NCI-H1694 treated with DMSO at 0.1 percent for 48 hours (cell line): ENCODE results near the gene SLC7A6.
"Not testable (repeated sequence)": the region's sequence is repeated elsewhere in the genome, so short reads cannot be mapped to it uniquely, and the experiment has no call there.

Source experiments
- DNase-seq: peaks from one replicate; lab custom pipeline; 2025; lab: John Stamatoyannopoulos, UW

The SLC7A6 gene

GRCh38 chr16:68283801-68284598 lies 19.7 kb downstream of the SLC7A6 start:
- DNase-seq = no peak

- no peak for DNase-seq
These were observed 20.5 kb downstream of the SLC7A6 start for GRCh38 chr16:68284847-68285246.

- no peak for DNase-seq
These were observed 21.4 kb downstream of the SLC7A6 start for GRCh38 chr16:68285683-68286082.

- DNase-seq = no peak
These were observed 22.1 kb downstream of the SLC7A6 start for GRCh38 chr16:68286153-68287074.

- no peak for DNase-seq
These were observed 23.2 kb downstream of the SLC7A6 start for GRCh38 chr16:68287276-68288251.

GRCh38 chr16:68288252-68288650 lies 23.9 kb downstream of the SLC7A6 start:
- DNase-seq = no peak

- not testable (repeated sequence) for DNase-seq
These were observed 24.5 kb downstream of the SLC7A6 start for GRCh38 chr16:68288796-68289195.

- no peak for DNase-seq
These were observed 24.9 kb downstream of the SLC7A6 start for GRCh38 chr16:68289202-68289601.

- DNase-seq = no peak
These were observed 25.4 kb downstream of the SLC7A6 start for GRCh38 chr16:68289621-68290329.

- DNase-seq = no peak
These were observed 26.1 kb downstream of the SLC7A6 start for GRCh38 chr16:68290450-68290849.

- DNase-seq = no peak
These were observed 26.9 kb downstream of the SLC7A6 start for GRCh38 chr16:68291227-68291626.

GRCh38 chr16:68292425-68292824 lies 28.1 kb downstream of the SLC7A6 start:
- DNase-seq = no peak

GRCh38 chr16:68296291-68296690 lies 32.0 kb downstream of the SLC7A6 start:
- no peak for DNase-seq

- no peak for DNase-seq
These were observed 32.4 kb downstream of the SLC7A6 start for GRCh38 chr16:68296693-68297092.

- DNase-seq = no peak
These were observed 33.6 kb downstream of the SLC7A6 start for GRCh38 chr16:68297908-68298307.

- no peak for DNase-seq
These were observed 34.0 kb downstream of the SLC7A6 start for GRCh38 chr16:68298312-68298711.

GRCh38 chr16:68298907-68299561 lies 34.7 kb downstream of the SLC7A6 start:
- peak; percentile 47 for DNase-seq

- DNase-seq = no peak
These were observed 35.5 kb downstream of the SLC7A6 start for GRCh38 chr16:68299571-68300453.

GRCh38 chr16:68300734-68301459 lies 36.6 kb downstream of the SLC7A6 start:
- DNase-seq = no peak
